GM11168 (cell line): ENCODE data around the gene GRIK3.
"Not testable (repeated sequence)": the region's sequence is repeated elsewhere in the genome, so short reads cannot be mapped to it uniquely, and the experiment has no call there.

Experiments used
- in situ Hi-C: fragments of 300-500 bp; cut with MboI; formaldehyde crosslinking; loops from one replicate; pipeline ENCODE4 v1.12.0; 2022; ENCODE audit warnings: low sequenced_read_pairs; ENCODE audit not compliant: unreplicated experiment

GRIK3 gene

GRCh38 chr1:37034121-37035013 is at the start of gene GRIK3:
TSS of gene GRIK3 (minus strand) at chr1:37034515. CDS start at chr1:37034108, 407 bp downstream.
- in situ Hi-C loops = no loop called here

DNA sequence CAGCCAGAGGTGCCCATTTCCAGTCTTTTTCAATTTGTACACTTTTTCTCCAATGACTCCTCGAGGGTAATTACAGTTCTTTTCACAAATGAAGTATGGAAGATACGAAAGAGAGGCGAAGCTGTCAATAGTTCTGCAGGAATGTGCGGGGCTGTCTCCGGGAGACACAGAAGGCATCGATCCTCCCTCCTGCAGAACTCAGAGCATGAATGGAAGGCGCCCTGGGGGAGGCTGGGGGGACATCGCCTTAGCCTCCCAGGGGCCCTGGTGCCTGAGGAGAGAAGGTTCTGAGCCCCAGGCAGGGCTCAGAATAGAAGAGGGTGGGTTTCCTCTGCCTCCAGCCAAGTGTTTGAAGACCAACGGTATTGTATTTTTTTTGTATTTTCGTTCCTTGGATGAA is 49.7 kb upstream of the GRIK3 start:
- in situ Hi-C loops = no loop called here

DNA sequence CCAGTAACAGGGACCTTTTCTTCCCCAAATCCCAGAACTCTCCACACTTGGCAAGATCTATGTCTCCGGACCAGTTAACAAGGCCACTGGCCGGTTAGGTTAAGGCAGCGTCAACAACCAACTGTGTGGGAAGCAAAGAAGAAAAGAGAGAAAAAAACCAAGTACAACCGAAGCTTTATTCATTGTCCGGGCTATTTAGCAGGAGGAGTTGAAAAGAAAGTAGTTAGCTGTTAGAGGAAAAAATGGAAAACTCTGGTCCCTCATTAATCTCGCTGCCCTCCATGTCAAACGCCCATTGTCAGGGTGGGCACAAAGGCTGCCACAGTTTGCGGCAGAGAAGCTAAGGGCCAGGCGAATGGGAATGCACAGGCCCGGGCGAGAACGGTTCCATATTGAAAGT is 49.3 kb upstream of the GRIK3 start:
- in situ Hi-C loops = no loop called here

DNA sequence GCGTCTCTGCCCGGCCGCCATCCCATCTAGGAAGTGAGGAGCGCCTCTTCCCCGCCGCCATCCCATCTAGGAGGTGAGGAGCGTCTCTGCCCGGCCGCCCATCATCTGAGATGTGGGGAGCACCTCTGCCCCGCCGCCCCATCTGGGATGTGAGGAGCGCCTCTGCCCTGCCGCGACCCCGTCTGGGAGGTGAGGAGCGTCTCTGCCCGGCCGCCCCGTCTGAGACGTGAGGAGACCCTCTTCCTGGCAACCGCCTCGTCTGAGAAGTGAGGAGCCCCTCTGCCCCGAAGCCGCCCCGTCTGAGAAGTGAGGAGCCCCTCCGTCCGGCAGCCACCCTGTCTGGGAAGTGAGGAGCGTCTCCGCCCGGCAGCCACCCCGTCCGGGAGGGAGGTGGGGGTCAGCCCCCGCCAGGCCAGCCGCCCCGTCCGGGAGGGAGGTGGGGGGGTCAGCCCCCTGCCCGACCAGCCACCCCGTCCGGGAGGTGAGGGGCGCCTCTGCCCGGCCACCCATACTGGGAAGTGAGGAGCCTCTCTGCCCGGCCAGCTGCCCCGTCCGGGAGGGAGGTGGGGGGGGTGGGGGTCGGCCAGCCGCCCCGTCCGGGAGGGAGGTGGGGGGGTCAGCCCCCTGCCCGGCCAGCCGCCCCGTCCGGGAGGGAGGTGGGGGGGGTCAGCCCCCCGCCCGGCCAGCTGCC is 46.1 kb upstream of the GRIK3 start:
- in situ Hi-C loops = not testable (repeated sequence)

DNA sequence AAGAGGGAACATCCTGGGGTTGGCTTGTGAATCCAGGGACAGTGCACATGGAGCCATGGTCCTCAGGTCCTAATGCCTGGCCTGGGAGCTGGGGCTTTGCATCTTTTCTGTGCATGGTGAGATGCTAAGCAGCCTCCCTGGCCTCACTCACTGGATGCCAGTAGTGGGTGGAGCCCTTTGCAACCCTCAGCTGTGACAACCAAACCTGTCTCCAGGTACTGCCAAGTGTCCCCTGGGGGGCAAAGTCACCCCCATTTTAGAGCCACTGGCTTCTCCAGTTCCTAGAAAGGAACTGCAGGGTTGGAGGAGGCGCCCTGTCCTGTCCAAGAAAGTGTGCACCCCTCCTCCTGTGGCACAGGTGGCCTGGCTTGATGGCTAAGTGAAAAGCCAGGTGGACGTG is 44.6 kb upstream of the GRIK3 start:
- in situ Hi-C loops = no loop called here

DNA sequence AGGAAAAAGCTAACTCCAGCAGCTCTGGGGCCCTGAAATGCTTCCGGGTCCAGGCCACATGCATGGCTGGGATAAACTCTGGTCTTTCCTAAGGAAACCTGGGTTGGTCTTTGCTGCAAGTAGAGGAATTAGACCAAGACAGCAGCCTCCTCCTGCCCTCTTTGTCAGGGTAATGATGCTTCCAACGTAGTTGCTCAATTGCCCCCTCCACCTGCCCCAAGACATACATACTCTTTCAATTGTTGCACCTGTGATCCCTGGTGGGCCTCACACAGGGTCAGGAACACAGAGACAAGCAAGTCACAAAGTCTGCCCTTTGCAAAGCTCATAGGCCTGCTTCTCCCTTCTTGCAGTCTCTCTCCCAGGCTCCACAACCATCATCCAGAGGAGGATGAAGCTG is 41.9 kb upstream of the GRIK3 start:
- in situ Hi-C loops = no loop called here

DNA sequence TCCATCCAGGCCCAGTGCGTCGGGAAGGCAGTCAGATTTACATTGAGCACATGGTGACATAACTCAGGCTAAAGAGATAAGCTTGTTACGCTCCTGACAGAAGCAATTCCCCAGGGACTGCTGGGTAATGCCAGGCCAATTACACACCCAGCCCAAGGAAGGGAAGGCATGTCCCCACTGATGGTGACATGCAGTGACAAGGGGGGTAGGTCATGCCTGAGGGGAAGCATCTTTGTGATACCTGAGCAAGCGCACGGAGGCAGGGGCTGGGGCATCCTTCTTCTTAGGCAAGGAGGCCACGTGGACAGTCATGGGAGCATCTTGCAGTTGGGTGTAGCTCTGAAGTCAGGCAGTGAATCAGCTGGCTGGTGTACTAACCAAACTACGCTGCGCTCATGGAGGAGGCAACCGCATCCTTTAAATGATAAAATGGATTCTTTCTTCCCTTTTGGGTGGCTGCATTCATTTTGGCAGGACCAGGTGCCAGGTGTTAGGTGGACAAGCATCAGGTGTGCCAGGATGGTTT is 39.6 kb upstream of the GRIK3 start:
- in situ Hi-C loops = no loop called here

DNA sequence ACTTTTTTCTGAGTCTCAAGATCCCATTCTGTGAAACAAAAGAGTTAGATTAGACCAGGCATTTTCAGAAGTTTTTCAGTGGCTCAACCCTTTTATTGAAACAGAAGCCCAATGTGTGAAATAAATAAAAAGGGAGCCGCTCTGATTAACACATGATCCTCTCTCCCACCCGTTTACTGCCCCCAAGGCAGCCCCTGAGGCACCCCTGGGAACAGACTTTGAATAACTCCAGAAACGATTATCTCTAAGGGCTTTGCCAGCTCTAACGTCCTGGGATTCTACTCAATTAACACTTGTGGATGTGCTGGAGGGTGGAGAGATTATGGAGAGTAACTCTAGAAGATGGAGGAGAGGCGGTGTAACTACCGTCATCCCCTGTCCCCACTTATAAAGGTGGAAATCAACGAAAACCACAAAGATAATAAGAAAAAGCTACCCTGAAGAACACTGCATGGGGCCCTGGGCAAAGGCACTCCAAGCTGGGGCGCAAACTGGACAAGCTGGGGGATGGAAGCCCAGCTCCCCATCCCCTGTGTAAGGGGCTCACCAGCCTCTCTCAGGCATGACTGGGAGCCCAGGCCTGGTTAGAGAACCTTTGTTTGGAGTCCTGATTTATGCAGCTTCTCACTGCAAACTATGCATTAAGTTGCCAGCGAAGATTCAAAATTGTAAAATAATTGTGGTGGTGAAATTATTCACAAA is 39.0 kb upstream of the GRIK3 start:
- in situ Hi-C loops = no loop called here

- in situ Hi-C loops = no loop called here
These were observed 37.5 kb upstream of the GRIK3 start for GRCh38 chr1:37071829-37072228.

GRCh38 chr1:37070126-37070525 is 35.8 kb upstream of the GRIK3 start:
- in situ Hi-C loops = no loop called here

GRCh38 chr1:37069406-37069805 is 35.1 kb upstream of the GRIK3 start:
- in situ Hi-C loops = no loop called here

- in situ Hi-C loops = no loop called here
These were observed 34.6 kb upstream of the GRIK3 start for GRCh38 chr1:37068897-37069296.

- in situ Hi-C loops = no loop called here
These were observed 33.9 kb upstream of the GRIK3 start for GRCh38 chr1:37068260-37068659.

DNA sequence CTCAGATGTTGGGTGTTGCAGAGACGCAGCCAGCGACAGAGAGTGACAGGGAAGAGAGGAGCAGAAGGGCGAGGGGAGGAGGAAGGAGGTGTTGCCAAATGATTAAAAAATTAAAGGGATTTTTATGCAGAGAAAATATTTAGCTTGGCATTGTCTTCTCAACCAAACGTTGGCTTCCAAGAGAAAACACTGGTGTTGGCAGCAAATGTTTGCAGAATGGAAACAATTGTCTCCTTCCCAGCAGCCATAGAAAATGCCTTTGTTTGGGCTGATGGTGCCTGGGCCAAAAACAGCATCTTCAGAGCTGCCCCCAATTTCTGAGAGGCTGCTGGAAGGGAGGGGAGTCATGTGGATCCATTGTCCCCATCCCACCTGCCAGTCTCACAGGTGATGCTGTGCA is 29.7 kb upstream of the GRIK3 start:
- in situ Hi-C loops = no loop called here

DNA sequence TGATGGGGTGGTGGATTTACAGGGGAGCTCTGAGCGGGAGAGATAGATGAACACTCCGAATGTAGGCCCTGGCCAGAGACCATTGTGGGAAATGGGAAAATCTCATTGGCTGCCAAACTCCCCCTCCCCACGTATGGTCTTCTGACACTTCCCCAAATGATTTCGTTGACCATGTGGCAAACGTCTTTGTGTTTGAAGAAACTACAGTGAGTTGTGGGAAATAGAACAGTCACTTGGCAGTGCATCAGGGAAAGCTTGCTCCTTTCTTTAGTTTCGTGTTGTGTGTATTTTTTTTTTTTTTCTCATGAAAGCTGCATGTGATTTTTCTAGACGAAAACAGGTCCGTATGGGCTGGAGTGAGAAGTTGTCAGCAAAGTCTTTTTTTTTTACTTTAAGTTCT is 25.0 kb upstream of the GRIK3 start:
- in situ Hi-C loops = no loop called here

GRCh38 chr1:37058424-37058988 is 24.2 kb upstream of the GRIK3 start:
- in situ Hi-C loops = no loop called here

DNA sequence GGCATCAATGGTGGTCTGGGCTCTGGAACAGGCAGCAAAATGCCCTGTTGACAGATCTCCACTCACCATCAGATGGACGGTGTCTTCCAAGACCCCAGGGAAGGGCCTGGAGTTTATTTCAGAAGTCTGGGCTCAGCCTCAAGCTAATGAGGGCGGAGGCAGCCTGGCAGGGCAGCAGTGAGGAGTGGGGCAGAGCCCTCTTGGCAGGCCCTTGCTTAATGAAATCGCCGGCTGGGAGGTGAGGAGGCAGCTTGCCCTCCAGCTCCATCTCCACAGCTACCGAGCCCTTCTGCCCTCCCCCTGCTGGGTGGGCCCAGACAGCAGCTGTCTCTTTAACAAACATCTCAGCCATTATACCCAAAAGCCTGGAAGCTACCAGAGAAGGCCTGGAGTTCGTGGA is 22.0 kb upstream of the GRIK3 start:
- in situ Hi-C loops = no loop called here

DNA sequence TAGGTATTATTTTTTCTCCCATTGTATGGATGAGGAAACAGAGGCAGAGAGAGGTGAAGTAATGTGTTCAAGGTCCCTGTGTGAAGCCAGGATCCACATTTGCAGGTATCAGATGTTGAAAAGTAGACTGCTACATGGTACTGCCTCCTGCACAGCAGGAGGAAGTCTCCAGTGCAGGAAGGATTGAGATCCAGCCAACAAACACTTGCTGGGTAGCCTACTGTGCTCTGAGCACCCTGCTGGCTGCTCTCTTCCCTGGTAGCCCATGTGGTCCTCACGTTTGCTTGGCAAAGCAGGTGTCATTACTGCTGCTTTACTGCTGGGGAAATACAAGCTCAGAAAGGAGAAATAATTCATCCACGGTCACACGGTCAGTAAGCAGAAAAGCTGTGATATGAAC is 21.3 kb upstream of the GRIK3 start:
- in situ Hi-C loops = no loop called here

- in situ Hi-C loops = no loop called here
These were observed 18.9 kb upstream of the GRIK3 start for GRCh38 chr1:37053173-37053572.

GRCh38 chr1:37052120-37052519 is 17.8 kb upstream of the GRIK3 start:
- in situ Hi-C loops = no loop called here

GRCh38 chr1:37051346-37051745 is 17.0 kb upstream of the GRIK3 start:
- in situ Hi-C loops = no loop called here
